DMS153 (cell line): ENCODE data around the gene KCTD6.

ENCODE experiments used
- DNase-seq: peaks from one replicate; lab custom pipeline; 2025; lab: John Stamatoyannopoulos, UW

The KCTD6 gene

GRCh38 chr3:58491506-58492402, at the start of gene KCTD6:
Gene KCTD6 (plus strand): TSS chr3:58492096. CDS start chr3:58498756, 6,660 bp downstream.
- DNase-seq, result peak; percentile 64

GRCh38 chr3:58452176-58452575, 39.7 kb upstream of the KCTD6 start:
- DNase-seq, result peak; percentile 18

GRCh38 chr3:58459160-58459559, 32.7 kb upstream of the KCTD6 start:
- no peak for DNase-seq

- no peak for DNase-seq
Measured at GRCh38 chr3:58462829-58463180, 29.1 kb upstream of the KCTD6 start.

GRCh38 chr3:58463181-58463941, 28.5 kb upstream of the KCTD6 start:
- peak; percentile 13 for DNase-seq

GRCh38 chr3:58463942-58464271, 28.0 kb upstream of the KCTD6 start:
- no peak for DNase-seq

- DNase-seq, result no peak
Measured at GRCh38 chr3:58464866-58465265, 27.0 kb upstream of the KCTD6 start.

- no peak for DNase-seq
Measured at GRCh38 chr3:58466899-58467563, 24.9 kb upstream of the KCTD6 start.

- no peak for DNase-seq
Measured at GRCh38 chr3:58469096-58469495, 22.8 kb upstream of the KCTD6 start.

GRCh38 chr3:58470363-58471024, 21.4 kb upstream of the KCTD6 start:
- DNase-seq, result no peak

- peak; percentile 89 for DNase-seq
Measured at GRCh38 chr3:58471025-58471887, 20.6 kb upstream of the KCTD6 start.

- DNase-seq, result no peak
Measured at GRCh38 chr3:58473275-58473674, 18.6 kb upstream of the KCTD6 start.

- peak; percentile 51 for DNase-seq
Measured at GRCh38 chr3:58474348-58474911, 17.5 kb upstream of the KCTD6 start.

- no peak for DNase-seq
Measured at GRCh38 chr3:58474967-58475578, 16.8 kb upstream of the KCTD6 start.

GRCh38 chr3:58478781-58479180, 13.1 kb upstream of the KCTD6 start:
- no peak for DNase-seq

- no peak for DNase-seq
Measured at GRCh38 chr3:58480309-58480708, 11.6 kb upstream of the KCTD6 start.

GRCh38 chr3:58482917-58483636, 8.8 kb upstream of the KCTD6 start:
- DNase-seq, result no peak

GRCh38 chr3:58484045-58484721, 7.7 kb upstream of the KCTD6 start:
- DNase-seq, result no peak

GRCh38 chr3:58484722-58485069, 7.2 kb upstream of the KCTD6 start:
- no peak for DNase-seq
